Femur (tissue), 1 donor: ENCODE measurements around the gene PDPK1.

Experiments
- DNase-seq: peaks from one replicate; pipeline ENCODE4 v3.0.0-alpha.2; 2017

Gene PDPK1

DNA sequence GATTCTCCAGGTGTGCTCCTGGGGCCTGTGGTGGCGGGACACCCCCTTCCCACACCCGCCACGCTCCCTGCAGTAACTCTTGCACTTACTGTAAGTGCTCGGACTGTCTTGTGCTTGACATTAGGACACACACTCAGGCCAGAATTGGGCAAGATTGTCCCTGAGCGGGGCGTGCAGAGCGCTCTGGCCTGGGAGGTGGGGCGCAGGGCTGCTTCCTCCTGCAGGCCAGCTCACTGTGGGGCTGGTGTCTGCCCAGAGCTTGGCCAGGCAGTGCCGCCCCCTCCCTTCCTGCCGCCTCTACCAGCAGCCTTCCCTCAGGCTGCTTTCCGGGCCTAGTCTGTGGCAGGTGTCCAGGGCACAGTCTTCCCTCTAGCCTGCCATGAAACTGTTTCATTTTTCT is 30.2 kb upstream of the PDPK1 start:
- DNase-seq, result peak; percentile 42

GRCh38 chr16:2508722-2509400 is 29.0 kb upstream of the PDPK1 start:
- peak; percentile 22 for DNase-seq

GRCh38 chr16:2511128-2511800 is 26.6 kb upstream of the PDPK1 start:
- DNase-seq, result peak; percentile 74

DNA sequence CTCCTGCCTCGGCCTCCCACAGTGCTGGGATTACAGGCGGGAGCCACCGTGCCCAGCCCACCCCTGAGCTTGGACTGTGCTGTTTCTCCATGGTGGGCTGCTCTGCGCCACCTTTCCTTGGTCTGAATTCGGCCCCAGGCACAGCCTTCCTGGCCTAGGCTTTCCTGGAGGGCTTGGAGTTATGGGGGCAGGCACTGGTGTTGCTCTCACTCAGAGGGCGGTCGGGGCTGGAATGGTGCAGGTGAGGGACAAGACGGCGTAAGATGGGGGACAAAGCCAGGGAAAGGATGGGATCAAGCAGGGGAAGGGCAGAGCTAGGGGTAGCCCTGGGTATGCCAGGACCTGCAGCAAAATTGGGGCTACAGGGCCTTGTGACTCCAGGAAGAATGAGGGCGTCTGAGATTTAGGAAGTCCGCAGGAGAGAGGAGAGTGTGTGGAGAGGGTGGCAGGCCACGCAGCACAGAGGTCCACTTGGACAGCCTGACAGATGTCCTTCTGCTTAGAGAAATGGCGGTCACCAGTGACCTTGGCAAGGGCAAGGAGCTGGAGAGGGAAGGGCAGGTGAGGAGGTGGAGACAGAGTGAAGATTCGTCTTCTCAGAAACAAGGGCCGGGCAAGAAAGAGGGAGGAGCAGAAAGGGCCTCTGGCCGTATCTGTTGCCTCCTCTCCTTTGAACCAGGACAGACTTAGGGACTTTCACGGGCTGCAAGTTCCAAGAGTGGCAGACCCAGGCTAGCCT is 25.7 kb upstream of the PDPK1 start:
- DNase-seq, result peak; percentile 35

- peak; percentile 40 for DNase-seq
Observed at GRCh38 chr16:2512735-2513404, 25.0 kb upstream of the PDPK1 start.

DNA sequence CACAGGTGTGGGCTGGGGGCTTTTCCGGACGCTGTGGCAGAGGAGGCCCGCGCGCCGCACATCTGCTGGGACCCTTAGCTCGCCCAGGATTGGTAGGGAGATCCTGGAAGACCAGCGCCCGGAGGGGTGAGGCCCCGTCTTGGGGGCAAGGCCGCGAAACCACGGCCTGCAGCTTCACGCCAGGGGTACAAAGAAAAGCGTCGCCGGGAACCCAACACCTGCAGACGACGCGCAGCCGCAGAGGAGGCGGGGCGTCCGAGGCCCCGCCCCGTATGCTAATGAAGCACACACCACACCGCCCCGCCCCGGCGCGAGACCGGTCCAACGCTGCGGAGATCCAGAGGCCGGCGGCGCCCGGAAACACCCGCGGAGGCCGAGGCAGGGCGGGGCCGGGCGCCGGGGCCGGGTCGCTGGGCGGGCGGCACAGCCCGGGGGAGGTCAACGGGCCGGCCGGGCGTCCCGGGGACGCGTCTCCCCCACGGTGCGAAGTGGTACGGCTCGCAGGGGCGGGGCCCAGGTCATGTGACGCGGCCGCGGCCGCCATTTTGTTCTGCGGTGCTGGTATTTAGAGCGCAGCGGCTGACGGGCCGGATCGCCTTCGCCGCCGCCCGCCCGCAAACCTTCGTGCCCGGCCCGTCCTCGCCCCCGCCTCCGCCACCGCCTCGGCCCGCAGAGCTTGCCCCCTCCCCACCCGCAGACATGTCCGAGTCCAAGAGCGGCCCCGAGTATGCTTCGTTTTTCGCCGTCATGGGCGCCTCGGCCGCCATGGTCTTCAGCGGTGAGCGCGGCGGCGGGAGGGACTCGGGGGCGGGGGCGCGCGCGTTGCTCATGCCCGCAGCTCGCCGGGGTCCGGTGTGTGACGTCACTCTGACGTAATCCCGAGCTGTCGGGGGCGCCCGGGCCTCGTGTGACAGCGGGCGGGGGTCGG is 24.2 kb upstream of the PDPK1 start, which contains the start of gene ATP6V0C:
Gene ATP6V0C, plus strand, starts transcription at position 548 of the 928 bp plus-strand sequence. Its CDS starts 152 bp downstream, at position 700.
- peak; percentile 94 for DNase-seq

- DNase-seq, result peak; percentile 60
Observed at GRCh38 chr16:2514333-2515179, 23.3 kb upstream of the PDPK1 start.

DNA sequence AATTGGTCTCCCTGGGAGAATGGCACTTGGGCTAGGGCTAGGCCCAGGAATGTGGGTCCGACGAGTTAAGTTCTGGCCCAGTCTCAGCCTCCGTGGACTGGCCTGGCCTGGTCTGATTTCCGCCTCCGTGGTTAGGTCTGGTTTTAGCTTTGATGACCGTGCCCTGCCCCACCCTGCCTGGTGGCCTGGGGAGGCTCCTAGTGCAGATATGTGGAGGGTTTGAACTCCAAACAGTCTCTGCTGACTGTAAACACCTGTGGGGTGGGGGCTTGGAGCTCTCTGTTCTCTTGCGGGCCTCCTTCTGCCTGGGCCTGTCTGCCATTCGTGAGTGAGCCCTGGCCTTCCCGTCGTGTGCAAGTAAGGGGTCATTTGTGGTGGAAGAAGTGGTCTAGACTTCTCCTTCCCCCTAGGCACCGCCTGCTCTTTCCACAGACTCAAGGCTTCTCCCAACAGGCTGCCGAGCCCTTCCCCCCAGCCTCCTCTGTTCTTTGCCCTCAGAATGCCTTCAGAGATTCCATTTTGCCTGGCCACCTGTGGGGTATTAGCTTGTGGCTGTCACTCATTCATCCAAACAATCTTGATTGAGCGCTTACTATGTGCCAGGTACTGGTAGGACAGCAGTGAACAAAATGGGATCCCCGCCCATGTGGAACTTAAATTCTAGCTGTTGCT is 22.5 kb upstream of the PDPK1 start:
- peak; percentile 51 for DNase-seq

DNA sequence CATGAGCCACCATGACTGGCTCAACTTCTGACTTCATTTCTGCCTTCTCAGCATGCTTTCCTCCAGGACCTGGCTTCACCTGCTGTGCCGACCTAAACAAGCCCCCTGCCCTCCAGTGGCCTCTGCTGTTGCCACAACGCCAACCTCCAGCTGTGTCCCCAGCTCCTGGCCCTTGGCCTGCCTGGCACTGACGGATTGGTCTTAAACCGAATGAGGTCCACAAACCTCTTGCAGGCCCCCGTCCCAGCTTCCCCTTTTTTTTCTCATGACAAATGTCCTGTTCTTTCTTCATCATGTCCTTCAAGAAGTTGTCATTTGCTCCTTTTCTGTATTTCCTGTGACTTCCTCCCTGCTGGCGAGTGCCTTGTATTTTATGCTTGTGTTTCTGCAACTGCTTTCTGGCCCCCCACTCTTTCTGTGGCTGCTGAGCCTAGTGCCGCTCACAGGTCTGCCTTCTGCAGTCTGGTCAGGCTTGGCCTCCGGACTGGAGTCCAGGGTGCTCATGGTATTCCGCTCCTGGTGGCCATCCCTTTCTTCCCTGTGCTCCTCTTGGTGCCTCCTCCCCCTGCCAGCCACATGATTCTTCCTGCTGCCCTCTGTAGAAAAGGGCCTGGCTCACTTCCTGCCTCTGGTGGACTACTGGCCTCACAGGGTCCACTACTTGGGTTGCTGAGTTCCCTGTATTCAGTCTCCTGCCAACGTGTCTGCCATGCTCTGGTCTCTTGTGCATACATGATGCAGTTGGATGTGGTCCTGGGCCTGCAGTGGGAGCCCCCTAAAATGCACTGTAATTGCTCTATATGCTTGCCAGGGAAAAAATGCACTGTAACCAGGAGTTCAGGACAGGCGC is 21.2 kb upstream of the PDPK1 start:
- peak; percentile 37 for DNase-seq

- no peak for DNase-seq
Observed at GRCh38 chr16:2517954-2518605, 19.7 kb upstream of the PDPK1 start.

DNA sequence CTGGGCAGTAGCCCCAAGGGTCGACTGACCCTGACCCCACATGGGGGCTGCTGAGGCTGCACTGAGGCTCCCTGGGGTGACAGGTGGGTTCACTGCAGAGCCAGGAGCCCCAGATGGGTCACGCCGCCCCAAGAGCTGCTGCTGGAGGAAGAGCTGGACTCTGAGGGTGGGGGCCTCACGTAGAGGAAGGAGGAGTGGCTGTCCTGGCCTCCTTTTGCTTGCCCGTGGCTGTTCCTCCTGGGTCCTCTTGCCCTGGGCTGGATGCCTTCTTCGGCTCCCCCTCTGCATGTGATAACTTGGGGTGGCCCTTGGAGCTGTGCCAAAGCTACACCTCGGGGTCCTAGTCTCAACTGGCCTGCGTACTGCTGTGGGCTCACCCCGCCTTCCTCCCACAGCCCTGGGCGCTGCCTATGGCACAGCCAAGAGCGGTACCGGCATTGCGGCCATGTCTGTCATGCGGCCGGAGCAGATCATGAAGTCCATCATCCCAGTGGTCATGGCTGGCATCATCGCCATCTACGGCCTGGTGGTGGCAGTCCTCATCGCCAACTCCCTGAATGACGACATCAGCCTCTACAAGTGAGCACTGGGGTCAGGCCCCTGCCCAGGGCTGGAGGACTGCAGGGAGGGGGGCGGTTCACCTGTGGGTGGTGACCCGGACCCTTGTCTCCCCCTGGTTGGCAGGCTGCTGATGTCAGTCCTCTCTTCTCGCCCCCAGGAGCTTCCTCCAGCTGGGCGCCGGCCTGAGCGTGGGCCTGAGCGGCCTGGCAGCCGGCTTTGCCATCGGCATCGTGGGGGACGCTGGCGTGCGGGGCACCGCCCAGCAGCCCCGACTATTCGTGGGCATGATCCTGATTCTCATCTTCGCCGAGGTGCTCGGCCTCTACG is 18.8 kb upstream of the PDPK1 start:
- peak; percentile 54 for DNase-seq

GRCh38 chr16:2519711-2520080 is 18.1 kb upstream of the PDPK1 start:
- no peak for DNase-seq

- DNase-seq, result peak; percentile 94
Observed at GRCh38 chr16:2520097-2520783, 17.6 kb upstream of the PDPK1 start, which contains the start of gene AMDHD2. AMDHD2 (plus strand) TSS chr16:2520371; CDS start chr16:2520459, 88 bp downstream.

DNA sequence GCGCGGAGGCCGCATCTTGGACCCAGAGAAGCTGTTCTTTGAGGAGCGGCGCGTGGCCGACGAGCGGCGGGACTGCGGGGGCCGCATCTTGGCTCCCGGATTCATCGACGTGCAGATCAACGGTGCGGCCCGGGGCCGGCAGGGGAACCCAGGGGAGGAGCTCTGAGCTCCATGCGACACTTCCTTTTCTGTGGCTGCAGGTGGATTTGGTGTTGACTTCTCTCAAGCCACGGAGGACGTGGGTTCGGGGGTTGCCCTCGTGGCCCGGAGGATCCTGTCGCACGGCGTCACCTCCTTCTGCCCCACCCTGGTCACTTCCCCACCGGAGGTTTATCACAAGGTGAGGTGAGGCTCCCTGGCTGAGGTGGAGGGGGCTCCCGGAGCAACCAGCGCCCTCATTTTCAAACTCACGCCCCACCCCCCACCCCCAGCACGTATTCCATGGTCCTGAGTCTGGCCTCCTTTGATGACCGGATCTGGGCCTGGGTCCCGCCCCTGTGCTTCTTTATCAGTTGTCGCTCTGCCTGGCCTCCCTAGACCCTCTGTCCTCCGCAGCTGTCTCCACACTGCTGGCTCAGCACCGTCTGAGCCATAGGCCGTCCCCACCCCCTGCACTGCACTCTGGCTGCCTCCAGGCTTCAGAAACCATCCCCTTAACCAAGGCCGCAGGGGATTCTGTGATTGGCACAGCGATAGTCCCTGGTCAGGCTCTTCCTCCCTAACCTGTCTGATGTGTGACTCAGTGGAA is 16.9 kb upstream of the PDPK1 start:
- DNase-seq, result peak; percentile 46

DNA sequence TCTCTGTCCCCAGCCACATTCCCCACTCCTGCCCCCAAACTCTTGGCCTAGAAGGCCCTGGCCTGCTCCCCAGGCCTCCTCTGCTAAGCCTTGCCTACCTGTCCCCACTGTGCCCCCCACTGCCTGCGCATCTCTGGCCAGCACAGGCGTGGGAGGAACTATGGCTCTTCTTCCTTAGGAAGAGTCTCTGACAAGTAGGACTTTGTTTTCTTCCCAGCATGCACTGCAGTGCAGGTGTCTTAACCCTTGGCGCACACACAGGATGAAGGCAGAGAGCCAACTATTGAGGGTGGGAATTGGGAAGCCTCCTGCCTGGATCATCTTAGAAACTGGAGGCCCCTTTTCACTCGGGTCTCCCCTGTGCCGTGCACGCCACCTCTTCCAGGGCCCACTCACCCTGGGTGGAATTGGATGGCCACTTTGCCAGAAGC is 14.0 kb upstream of the PDPK1 start:
- peak; percentile 18 for DNase-seq

- no peak for DNase-seq
Observed at GRCh38 chr16:2524339-2524938, 13.4 kb upstream of the PDPK1 start.
